Endothelial cell of umbilical vein (primary cell): ENCODE measurements around the gene MYO1E. TPM values are rescaled to one million over a fixed set of nuclear protein-coding genes. Genes with fewer than 3 reads are reported as not detected.

Experiments
- BruUV-seq: library from RNA; stranded (reverse); fragments of 400-500 nt; replicated peaks from 2 replicates; lab custom pipeline; 2021; lab: Mats Ljungman, UMichigan
- CTCF ChIA-PET: fragments of 300-600, 350-600 bp; sonication (Branson Sonifier 250); formaldehyde crosslinking; loops from one replicate; lab custom pipeline; 2021; ENCODE audit warnings: antibody characterized with exemption, inconsistent platforms; lab: Charles Lee
- POLR2A ChIA-PET: fragments of 300-600, 350-600 bp; sonication (Branson Sonifier 250); formaldehyde crosslinking; loops from one replicate; lab custom pipeline; 2021; ENCODE audit warnings: antibody characterized with exemption, inconsistent platforms; lab: Charles Lee
- DNase-seq: peaks from one replicate; pipeline ENCODE4 v3.0.0-alpha.2; 2011; ENCODE audit warnings: low read depth, low spot score
- FAIRE-seq: peaks from 2 replicates; lab custom pipeline; 2011; peaks lifted over from hg19 to GRCh38; lab: Jason Lieb, UNC
- H2AFZ ChIP-seq: 2 replicates; pipeline ENCODE4 v1.6.0; 2012; ENCODE audit warnings: low read depth, low read length, control low read depth, inconsistent platforms
- H3K27ac ChIP-seq: 2 replicates; pipeline ENCODE4 v1.5.1; 2011; ENCODE audit warnings: low read depth, mild to moderate bottlenecking, control low read depth, low read length, moderate library complexity; ENCODE audit not compliant: insufficient read depth
- H3K27me3 ChIP-seq, 2 experiments: 2 replicates each; pipeline versions ENCODE4 v1.6.0 to v1.6.1; 2011; ENCODE audit warnings: low read length in 2 of 2, mixed read lengths in 1 of 2; ENCODE audit not compliant: control insufficient read depth in 2 of 2, insufficient read depth in 2 of 2
- H3K36me3 ChIP-seq, 2 experiments: 2 replicates in 1 of 2; 3 replicates in 1 of 2; pipeline ENCODE4 v1.5.1; 2011; ENCODE audit warnings: low read length in 2 of 2, mild to moderate bottlenecking in 1 of 2, moderate library complexity in 1 of 2; ENCODE audit not compliant: control insufficient read depth in 2 of 2, insufficient read depth in 2 of 2; ENCODE audit errors: extremely low read depth in 1 of 2
- H3K4me1 ChIP-seq: 3 replicates; pipeline ENCODE4 v1.5.1; 2011; ENCODE audit warnings: mild to moderate bottlenecking, low read length; ENCODE audit not compliant: control insufficient read depth, insufficient read depth; ENCODE audit errors: extremely low read depth
- H3K4me2 ChIP-seq: 2 replicates; pipeline ENCODE4 v1.6.1; 2011; ENCODE audit warnings: low read length, control low read depth, mixed read lengths; ENCODE audit not compliant: insufficient read depth
- H3K4me3 ChIP-seq, 3 experiments: fragments of 200-600 bp in 1 of 3; sonication (generic), shearing (Covaris generic) in 1 of 3; replicated peaks in 1 of 3; 2 replicates each; pipeline ENCODE4 v1.5.1; 2011 to 2016; ENCODE audit warnings: control low read depth in 3 of 3, low read length in 3 of 3, mild to moderate bottlenecking in 2 of 3, inconsistent platforms in 1 of 3, low read depth in 1 of 3, moderate library complexity in 1 of 3; ENCODE audit not compliant: insufficient read depth in 1 of 3
- H3K79me2 ChIP-seq: 2 replicates; pipeline ENCODE4 v1.6.0; 2012; ENCODE audit warnings: low read length, inconsistent platforms; ENCODE audit not compliant: control insufficient read depth, insufficient read depth
- H3K9ac ChIP-seq: replicated peaks from 2 replicates; pipeline ENCODE3; 2011; ENCODE audit warnings: low read length, control low read depth; ENCODE audit not compliant: insufficient read depth; ENCODE audit errors: extremely low read depth
- H3K9me1 ChIP-seq: replicated peaks from 3 replicates; pipeline ENCODE4 v1.6.0; 2011; ENCODE audit warnings: mild to moderate bottlenecking, low read length; ENCODE audit not compliant: control insufficient read depth, insufficient read depth; ENCODE audit errors: extremely low read depth
- H3K9me3 ChIP-seq: replicated peaks from 2 replicates; pipeline ENCODE4 v1.5.1; 2012; ENCODE audit warnings: low read length, inconsistent platforms; ENCODE audit not compliant: control insufficient read depth, insufficient read depth
- H4K20me1 ChIP-seq: replicated peaks from 2 replicates; pipeline ENCODE3; 2011; ENCODE audit warnings: mild to moderate bottlenecking, low read length; ENCODE audit not compliant: control insufficient read depth, insufficient read depth; ENCODE audit errors: extremely low read depth
- EZH2 ChIP-seq: IDR thresholded peaks from 2 replicates; pipeline ENCODE4 v1.6.1; 2012; ENCODE audit warnings: borderline replicate concordance, low read depth, mild to moderate bottlenecking, moderate library complexity, low read length, inconsistent platforms; ENCODE audit not compliant: severe bottlenecking
- FOS ChIP-seq: IDR thresholded peaks from 2 replicates; pipeline ENCODE4 v1.6.1; 2011; ENCODE audit warnings: mild to moderate bottlenecking, low read length, moderate library complexity, borderline replicate concordance; ENCODE audit not compliant: insufficient read depth
- GATA2 ChIP-seq: IDR thresholded peaks from 2 replicates; pipeline ENCODE4 v1.7.0; 2011; ENCODE audit warnings: low read depth, mild to moderate bottlenecking, moderate library complexity, mixed read lengths, low read length; ENCODE audit not compliant: insufficient read length, insufficient read depth
- JUN ChIP-seq: IDR thresholded peaks from 2 replicates; pipeline ENCODE4 v1.6.1; 2011; ENCODE audit warnings: borderline replicate concordance, low read depth; ENCODE audit not compliant: insufficient read length, insufficient read depth
- MYC ChIP-seq: IDR thresholded peaks from one replicate; pipeline ENCODE4 v1.6.1; 2011; ENCODE audit warnings: mild to moderate bottlenecking, low read depth, low read length
- POLR2A ChIP-seq: IDR thresholded peaks from 2 replicates; pipeline ENCODE4 v1.6.1; 2012; ENCODE audit warnings: low read depth, mild to moderate bottlenecking, control low read depth, low read length
- POLR2AphosphoS5 ChIP-seq: IDR thresholded peaks from 2 replicates; pipeline ENCODE4 v1.6.1; 2012; ENCODE audit warnings: low read depth, mild to moderate bottlenecking, control low read depth, low read length, moderate library complexity; ENCODE audit not compliant: insufficient read depth
- dilution Hi-C: fragments of 300-500 bp; cut with MboI; formaldehyde crosslinking; loops from one replicate; pipeline ENCODE4 v1.15.0; 2019; ENCODE audit warnings: low sequenced_read_pairs; ENCODE audit not compliant: extremely low pct_ligation_motif_present
- intact Hi-C: fragments of 100-400 bp; cut with micrococcal nuclease; formaldehyde crosslinking; loops from one replicate; pipeline ENCODE4 v1.10.0; 2022
- polyA plus RNA-seq, 4 experiments: library from polyadenylated mRNA; depleted of rRNA in 3 of 4; stranded (reverse) in 3 of 4; unstranded in 1 of 4; fragments of >200 nt; gene quantifications; 2 replicates each; pipeline versions ENCODE4 v1.2.1 to v1.2.3, GENCODE V29; 2011 to 2012; ENCODE audit warnings: missing spikeins in 1 of 4
- total RNA-seq: library from RNA; stranded (reverse); gene quantifications from 2 replicates; pipeline ENCODE4 v1.2.3, GENCODE V29; 2021
- TF ChIP-seq, protein P1 (sequence below): IDR thresholded peaks from 2 replicates; pipeline ENCODE4 v1.6.1; 2011; ENCODE audit not compliant: insufficient read depth, insufficient read length
- TF ChIP-seq, protein P2 (sequence below), 2 donors: IDR thresholded peaks; 1 replicate in 1 of 2; 2 replicates in 1 of 2; pipeline ENCODE4 v1.5.1; 2011; ENCODE audit warnings: low read length in 2 of 2, mild to moderate bottlenecking in 2 of 2, moderate library complexity in 2 of 2, control low read depth in 1 of 2, inconsistent platforms in 1 of 2, low read depth in 1 of 2; ENCODE audit not compliant: insufficient read depth in 1 of 2; ENCODE audit errors: extremely low read depth in 1 of 2

The MYO1E gene
- total and polyA plus RNA-seq, 2 donors (not counting 3 experiments of a cell fraction or from before 2014, with no cell fraction given), result 31.6 to 218 TPM

DNA sequence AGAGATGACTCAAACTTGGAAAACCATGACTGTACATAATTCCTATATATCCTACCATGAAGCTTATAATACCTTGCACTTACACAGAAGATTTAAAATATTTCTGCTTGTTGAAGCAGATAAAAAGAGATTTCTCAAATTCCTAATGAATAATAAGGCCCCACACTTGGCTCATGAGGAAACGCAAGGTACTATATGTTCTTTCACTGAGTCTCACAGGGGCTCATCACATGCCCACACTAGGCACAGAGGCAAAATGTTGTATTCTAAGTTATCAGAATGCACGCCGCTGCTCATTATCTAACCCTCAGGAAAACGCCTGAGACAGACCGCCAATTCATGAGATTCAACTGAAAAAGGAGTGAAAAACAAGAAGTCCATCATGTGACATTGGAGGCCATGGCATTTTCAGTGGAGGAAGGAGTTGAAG is 5.6 kb downstream of the MYO1E start:
- DNase-seq, result no peak
- dilution Hi-C loops (no loop called here), intact Hi-C loops (no loop called here)
- H3K4me3 ChIP-seq, result no peak overlapping the region
- peaks cover 43% of the 10 kb centered on the region for H3K4me1 ChIP-seq
- peaks cover 0 to 3% of the 10 kb centered on the region in 2 experiments for H3K36me3 ChIP-seq
- no peak overlapping the region for H3K9ac ChIP-seq
- no peaks in the 10 kb centered on the region for H3K27me3 ChIP-seq
- peak overlapping the region; percentile 27 for H3K4me2 ChIP-seq
- TF ChIP-seq POLR2A (no peak), POLR2AphosphoS5 (no peak), JUN (no peak), EZH2 (no peak), FOS (no peak), MYC (no peak), GATA2 (no peak)
- TF ChIP-seq, protein P1, sequence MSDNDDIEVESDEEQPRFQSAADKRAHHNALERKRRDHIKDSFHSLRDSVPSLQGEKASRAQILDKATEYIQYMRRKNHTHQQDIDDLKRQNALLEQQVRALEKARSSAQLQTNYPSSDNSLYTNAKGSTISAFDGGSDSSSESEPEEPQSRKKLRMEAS, result no peak
- TF ChIP-seq, protein P2, sequence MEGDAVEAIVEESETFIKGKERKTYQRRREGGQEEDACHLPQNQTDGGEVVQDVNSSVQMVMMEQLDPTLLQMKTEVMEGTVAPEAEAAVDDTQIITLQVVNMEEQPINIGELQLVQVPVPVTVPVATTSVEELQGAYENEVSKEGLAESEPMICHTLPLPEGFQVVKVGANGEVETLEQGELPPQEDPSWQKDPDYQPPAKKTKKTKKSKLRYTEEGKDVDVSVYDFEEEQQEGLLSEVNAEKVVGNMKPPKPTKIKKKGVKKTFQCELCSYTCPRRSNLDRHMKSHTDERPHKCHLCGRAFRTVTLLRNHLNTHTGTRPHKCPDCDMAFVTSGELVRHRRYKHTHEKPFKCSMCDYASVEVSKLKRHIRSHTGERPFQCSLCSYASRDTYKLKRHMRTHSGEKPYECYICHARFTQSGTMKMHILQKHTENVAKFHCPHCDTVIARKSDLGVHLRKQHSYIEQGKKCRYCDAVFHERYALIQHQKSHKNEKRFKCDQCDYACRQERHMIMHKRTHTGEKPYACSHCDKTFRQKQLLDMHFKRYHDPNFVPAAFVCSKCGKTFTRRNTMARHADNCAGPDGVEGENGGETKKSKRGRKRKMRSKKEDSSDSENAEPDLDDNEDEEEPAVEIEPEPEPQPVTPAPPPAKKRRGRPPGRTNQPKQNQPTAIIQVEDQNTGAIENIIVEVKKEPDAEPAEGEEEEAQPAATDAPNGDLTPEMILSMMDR (IDR thresholded peaks at IDR 0.05; ENCODE audit: extremely low read depth in 1 of 2, insufficient read depth in 1 of 2, low read depth in 1 of 2, low read length in 2 of 2), result no peak
- no peaks in the 10 kb centered on the region for H3K9me3 ChIP-seq
- H3K9me1 ChIP-seq, result no peaks in the 10 kb centered on the region
- H3K27ac ChIP-seq, result no peak overlapping the region
- ChIA-PET POLR2A (interaction anchor here (0.8 kb wide), 1 partner anchor 66 kb away, joined by 4 read pairs; no protein-coding TSS in a partner anchor), CTCF (interaction anchor here (1.4 kb wide), 1 partner anchor 120 kb away, joined by 6 read pairs; no protein-coding TSS in a partner anchor)
- BruUV-seq, result no TSS peak
- H3K79me2 ChIP-seq, result peaks cover 91% of the 10 kb centered on the region
- no peak overlapping the region for H2AFZ ChIP-seq
- peaks cover 4% of the 10 kb centered on the region for H4K20me1 ChIP-seq
- FAIRE-seq, result no peak
